HUDEP-2 (cell line): ENCODE measurements around the gene SMOC1.

Experiments used
- DNase-seq, 76 experiments: peaks; one replicate each; lab custom pipeline; 2025; ENCODE audit not compliant: unreplicated experiment in 76 of 76; lab: John Stamatoyannopoulos, UW

The SMOC1 gene

DNA sequence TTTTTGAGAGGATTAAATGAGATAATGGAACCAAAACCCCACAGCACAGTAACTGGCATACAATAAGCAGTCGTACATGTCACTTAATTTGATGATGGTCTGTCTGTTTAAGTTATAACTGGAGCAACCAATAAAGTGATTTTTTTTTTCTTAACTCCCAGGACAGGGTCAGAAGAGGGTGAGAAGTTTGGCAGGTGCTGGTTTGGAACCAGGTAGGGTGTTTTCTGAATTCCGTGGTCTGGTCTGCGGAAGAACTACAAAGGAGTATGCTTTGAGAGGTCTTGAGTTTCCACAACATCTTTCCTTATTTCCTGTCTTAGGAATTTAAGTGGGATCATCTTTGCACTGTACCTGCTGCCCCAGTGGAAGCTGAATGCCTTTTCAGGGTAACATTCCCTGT, 197.8 kb downstream of the SMOC1 start:
- no peak for DNase-seq

DNA sequence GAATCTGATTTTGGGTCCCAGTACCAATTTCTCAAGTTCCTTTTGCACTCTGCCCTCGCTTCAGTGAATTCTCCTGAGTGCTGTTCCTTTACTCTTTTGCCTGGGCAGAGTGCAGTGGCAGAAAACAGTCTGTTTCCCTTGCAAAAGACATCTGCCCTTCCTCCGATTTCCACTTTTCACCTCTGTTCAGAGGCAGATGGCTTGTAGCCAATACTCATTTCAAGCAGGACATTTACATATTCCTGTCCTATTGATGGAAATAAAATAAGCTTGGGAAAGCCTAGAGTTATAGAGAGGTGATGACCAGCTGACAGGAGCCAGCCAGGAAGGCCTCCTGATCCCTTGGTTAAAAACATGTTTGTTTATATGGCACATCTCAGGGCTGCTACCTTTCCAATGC, 198.5 kb downstream of the SMOC1 start:
- no peak for DNase-seq

DNA sequence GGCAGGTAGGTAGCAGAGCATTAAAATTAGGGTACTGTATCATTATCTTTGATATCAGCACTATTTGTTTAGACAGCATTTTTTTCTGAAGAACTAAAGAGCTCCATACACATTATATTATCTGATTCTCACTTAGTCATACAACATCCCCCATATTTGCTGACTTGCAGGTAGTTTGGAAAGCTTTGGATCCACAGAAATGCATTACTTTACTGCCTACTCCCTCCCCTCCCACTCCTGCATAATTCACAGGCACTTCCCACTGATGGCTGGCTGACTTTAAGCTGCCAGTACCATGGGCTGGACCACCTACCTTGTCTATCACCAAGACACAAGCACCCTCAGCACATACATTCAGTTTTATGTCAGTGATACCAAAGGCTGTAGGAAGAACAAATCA, 199.1 kb downstream of the SMOC1 start:
- DNase-seq = no peak

DNA sequence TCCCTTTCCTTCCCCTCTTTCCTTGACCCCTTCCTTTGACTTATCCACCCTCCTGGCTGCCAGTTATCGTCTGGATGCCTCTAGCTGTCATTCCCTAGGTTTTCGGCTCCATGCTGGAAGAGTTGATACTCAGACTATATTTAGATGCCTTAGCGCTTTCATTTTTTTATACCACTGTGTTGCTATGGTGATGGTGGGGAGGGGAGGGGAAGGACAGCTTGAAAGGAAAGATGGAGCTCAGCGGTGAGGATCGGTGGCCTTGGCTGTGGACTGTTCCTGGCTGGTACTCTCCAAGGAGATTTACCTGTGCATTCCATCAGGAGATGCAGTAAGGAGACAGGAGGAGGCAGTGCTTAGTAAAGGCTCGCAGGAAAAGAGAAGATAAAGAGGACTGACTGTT, 200.9 kb downstream of the SMOC1 start:
- DNase-seq = no peak
